Activated CD4-positive, alpha-beta T cell treated with anti-CD3 and anti-CD28 coated beads for 48 hours (primary cell): ENCODE measurements around the gene PYGL.
"Not testable (repeated sequence)": the region's sequence is repeated elsewhere in the genome, so short reads cannot be mapped to it uniquely, and the experiment has no call there.

Experiments used
- DNase-seq: peaks from one replicate; pipeline ENCODE4 v3.0.0-alpha.2; 2020

Gene PYGL

GRCh38 chr14:50954811-50955372 lies 10.6 kb upstream of the PYGL start:
- no peak for DNase-seq

GRCh38 chr14:50953502-50953901 lies 9.2 kb upstream of the PYGL start:
- DNase-seq: no peak

DNA sequence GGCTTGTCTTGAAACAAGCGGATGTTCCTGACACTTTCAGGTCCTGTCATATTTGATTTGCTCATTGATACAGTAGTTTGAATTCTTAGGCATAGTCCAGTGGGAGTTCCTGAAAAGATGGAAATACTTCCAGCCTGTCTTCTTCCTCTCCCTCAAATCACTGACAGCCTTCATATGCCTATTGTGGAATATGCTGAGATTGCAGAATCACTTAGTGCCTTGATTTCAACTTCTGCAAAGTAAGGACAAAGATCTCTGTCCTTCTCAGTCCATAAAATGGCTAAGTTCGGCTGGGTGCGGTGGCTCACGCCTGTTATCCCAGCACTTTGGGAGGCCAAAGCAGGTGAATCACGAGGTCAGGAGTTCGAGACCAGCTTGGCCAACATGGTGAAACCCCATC lies 6.7 kb upstream of the PYGL start:
- no peak for DNase-seq

- no peak for DNase-seq
These were observed 3.9 kb upstream of the PYGL start for GRCh38 chr14:50948205-50948604.

DNA sequence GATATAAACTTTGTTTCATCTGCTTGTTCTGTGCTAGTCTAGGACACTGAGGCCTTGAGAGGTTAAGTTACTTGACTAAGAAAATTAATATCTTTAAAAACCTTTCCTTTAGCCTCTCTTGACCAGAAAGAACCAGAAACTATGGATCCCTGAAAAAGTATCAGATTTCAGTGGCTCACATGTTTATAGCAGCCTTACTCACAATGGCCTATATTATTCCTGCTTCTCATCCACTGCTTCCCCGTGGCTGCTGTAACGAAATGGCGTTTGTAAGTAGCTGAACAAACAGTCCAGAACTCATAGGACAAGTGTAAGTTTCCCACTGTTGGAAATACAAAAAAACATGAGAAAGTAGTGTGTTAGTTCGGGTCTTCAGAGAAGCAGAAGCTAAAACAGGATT lies 3.2 kb upstream of the PYGL start:
- no peak for DNase-seq

DNA sequence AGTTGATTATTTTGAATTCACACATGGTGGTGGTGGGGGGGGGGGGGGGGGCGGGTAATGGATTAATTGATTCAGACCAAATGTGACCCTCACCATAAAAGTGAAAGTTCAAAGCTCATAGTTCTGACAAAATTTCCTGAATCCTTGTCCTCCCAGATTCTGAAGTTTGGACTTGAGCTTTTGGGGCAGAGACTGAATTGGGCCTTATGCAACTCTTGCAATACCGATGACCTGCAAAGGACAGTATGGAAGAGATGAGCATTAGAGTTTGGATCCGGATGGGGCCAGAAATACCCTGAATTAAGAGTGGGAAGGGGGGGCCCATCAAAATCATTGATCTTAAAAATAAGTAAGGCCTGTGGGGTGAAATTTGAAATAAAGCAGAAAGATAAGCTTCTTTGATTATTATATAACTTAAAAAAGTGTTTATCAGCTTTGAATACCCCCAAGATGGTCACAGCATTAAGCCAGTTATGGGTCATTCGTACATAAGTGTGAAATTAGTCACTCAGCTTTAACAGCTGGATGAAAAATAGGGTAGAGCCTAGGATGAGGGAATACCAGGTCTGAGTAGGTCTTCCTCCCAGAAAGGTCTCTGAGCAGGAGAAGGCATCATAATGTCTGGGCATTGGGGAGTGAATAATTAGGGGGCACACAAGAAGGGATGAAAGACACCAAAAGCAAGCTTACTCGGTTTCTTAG lies 2.1 kb upstream of the PYGL start:
- DNase-seq: no peak

DNA sequence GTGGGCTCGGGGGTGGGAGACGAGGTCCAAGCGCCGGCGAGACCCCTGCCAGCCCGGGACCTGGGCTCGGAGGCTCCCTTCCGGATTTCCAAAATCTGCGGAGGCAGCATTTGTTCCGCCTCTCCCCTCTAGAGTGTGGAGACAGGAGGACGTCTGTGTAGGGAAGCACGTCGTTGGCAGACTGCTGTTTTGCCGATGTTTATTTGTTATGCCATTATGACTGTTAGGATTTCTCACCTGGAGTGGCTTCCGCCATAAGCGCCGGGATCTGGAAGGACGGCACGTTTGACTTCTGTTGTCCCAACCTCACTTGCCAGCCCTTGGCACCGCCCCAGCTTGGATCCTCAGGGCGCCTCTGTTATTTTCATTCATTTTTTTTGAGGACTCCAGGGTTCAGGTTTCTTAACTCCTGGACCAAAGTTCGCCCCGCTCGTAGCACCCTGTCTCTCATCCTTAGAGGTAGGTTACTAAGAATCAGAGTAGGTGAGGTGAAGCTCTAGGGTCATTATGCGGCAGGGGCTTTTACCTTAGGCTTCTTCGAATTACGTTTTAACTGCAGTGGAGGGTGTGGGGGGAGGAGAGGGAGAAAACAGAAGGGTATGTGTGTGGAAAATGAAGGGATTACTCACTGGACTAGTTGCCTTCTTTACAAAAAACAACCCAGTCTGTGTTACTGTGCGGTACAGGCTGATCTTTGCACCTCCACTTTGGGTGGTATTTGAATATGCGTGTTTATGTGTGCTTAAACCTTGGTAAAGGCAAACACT lies 547 bp upstream of the PYGL start:
- peak; percentile 22 for DNase-seq

DNA sequence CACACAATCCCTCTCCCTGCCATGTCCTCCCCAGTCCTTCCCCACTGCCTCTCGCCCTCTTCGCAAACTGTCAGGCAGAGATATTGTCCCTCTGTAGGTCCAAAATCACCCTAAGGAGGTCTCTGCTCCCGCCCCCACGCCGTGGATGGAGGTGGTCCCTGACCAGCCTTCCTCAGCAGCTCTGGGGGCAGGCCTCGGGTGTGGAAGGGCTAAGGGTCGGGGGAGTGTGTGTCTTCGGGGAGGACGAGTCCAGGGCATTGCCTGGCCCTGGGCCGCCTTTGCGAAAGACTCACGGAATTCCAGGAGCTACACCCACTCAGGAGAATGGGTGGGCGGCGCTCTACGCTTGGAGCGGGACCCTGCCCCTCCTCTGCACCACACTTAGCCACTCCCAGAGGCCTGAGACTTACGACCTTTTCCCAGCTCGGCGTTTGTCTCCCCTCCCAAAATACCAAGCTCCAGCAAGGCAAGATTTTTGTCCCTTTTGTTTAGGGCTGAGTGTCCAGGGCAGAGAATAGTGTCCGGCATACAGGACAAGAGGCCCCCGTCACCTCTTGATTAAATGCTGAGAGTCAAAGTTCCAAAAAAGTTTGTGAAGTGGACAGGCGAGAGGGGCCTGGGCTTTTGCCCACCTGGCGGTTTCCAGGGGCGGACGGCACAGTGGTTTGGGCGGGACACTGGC lies 881 bp downstream of the PYGL start:
- no peak for DNase-seq

DNA sequence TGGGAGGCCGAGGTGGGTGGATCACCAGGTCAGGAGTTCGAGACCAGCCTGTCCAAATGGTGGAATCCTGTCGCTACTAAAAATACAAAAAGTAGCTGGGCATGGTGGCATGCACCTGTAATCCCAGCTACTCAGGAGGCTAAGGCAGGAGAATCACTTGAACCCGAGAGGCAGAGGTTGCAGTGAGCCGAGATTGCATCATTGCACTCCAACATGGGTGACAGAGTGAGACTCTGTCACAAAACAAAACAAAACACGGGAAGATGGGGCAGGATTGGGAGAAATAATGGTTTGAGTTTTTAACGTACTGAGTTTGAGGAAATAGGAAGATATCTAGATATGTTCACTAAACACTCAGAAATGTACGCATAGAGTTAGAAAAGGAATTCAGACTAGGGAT lies 2.6 kb downstream of the PYGL start:
- DNase-seq: not testable (repeated sequence)

- DNase-seq: no peak
These were observed 3.1 kb downstream of the PYGL start for GRCh38 chr14:50941151-50941550.

- DNase-seq: no peak
These were observed 6.5 kb downstream of the PYGL start for GRCh38 chr14:50937800-50938199.

GRCh38 chr14:50937325-50937724 lies 7.0 kb downstream of the PYGL start:
- DNase-seq: no peak

- DNase-seq: no peak
These were observed 7.4 kb downstream of the PYGL start for GRCh38 chr14:50936882-50937281.

GRCh38 chr14:50936016-50936340 lies 8.3 kb downstream of the PYGL start:
- DNase-seq: no peak

GRCh38 chr14:50935126-50936015 lies 8.9 kb downstream of the PYGL start:
- DNase-seq: no peak

- no peak for DNase-seq
These were observed 11.4 kb downstream of the PYGL start for GRCh38 chr14:50932592-50933495.

- no peak for DNase-seq
These were observed 12.1 kb downstream of the PYGL start for GRCh38 chr14:50932156-50932555.

GRCh38 chr14:50931559-50931958 lies 12.7 kb downstream of the PYGL start:
- DNase-seq: no peak

GRCh38 chr14:50929506-50929905 lies 14.8 kb downstream of the PYGL start:
- no peak for DNase-seq

DNA sequence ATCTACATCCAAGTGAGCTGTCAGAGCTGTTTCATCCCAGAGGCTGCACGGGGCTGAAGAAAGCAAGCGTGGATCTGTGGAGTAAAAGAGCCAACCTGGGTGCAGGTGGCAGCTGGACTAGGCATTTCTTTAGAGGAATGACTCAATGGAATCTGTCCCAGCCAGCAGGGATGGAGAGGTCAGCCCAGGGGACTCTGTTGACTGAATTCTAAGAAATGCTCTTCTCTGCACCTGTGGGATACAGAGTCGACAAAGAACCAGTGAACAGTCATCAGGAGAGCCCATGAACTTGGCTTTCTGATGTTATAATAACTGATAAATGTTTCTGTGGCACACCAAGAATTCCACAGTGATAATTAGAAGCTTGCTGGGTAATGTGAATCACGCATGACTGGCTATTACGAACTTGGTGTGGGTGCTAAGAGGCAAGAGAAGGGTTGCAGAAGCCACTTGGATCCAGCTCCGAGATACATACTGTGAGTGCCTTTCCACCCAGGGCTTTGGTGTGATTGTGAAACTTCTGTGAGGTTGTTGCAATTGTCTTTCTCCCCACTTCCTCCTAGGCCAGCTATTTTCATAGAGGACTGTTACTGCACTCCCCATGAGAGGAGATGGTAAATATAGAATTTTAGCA lies 16.2 kb downstream of the PYGL start:
- DNase-seq: no peak

DNA sequence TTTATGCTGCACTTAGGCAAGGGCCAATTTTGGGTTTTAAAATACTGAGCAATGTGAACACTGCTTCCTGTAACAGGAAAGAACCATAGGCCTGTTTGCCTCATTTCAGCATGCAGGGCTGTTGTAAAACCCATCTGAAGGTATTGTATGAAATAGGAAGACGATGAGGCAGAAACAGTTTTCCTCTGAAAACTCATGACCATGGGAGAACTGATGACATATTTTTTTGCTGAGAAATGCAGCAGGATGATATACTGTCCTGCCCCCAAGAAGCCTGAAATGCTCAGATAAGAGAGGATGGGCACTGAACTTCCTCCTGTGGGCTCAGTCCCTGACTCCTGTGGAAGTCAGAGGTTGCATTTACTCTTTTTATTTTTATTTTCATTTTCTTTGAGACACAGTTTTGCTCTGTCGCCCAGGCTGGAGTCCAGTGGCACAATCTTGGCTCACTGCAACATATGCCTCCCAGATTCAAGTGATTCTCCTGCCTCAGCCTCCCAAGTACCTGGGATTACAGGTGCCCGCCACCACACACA lies 17.4 kb downstream of the PYGL start:
- no peak for DNase-seq
